GM12878 (cell line): ENCODE results near the gene ADH6. TPM values are rescaled to one million over a fixed set of nuclear protein-coding genes. Genes with fewer than 3 reads are reported as not detected.

Experiments used
- ATAC-seq: fragments of 200-7000 bp; cut with Tn5 transposase; 3 replicates; pipeline ENCODE4 v1.9.1; 2020; ENCODE audit warnings: mild to moderate bottlenecking, moderate library complexity
- BruUV-seq: library from RNA; stranded (reverse); fragments of 400-500 nt; replicated peaks from 2 replicates; lab custom pipeline; 2021; lab: Mats Ljungman, UMichigan
- CTCF ChIA-PET: fragments of 300-600 bp; sonication (Branson Sonifier 250); formaldehyde crosslinking; extraction: SDS; loops from one replicate; lab custom pipeline; 2021; ENCODE audit warnings: inconsistent platforms; lab: Yijun Ruan, JAX
- POLR2A ChIA-PET: fragments of 350-600 bp; formaldehyde crosslinking; extraction: SDS; loops from one replicate; lab custom pipeline; 2021; ENCODE audit warnings: inconsistent platforms; lab: Charles Lee
- RAD21 ChIA-PET: fragments of 300-600 bp; sonication (Branson Sonifier 250); formaldehyde crosslinking; loops from one replicate; lab custom pipeline; 2023; ENCODE audit warnings: antibody characterized with exemption; ENCODE audit not compliant: unreplicated experiment; lab: Charles Lee
- SMC1A ChIA-PET: fragments of 300-600 bp; sonication (Branson Sonifier 250); formaldehyde crosslinking; loops from one replicate; lab custom pipeline; 2023; ENCODE audit not compliant: unreplicated experiment, uncharacterized antibody; lab: Charles Lee
- DNase-seq: peaks from one replicate; pipeline ENCODE4 v3.0.0-alpha.2; 2011; ENCODE audit warnings: low read depth, low spot score
- FAIRE-seq: peaks from 3 replicates; lab custom pipeline; 2011; peaks lifted over from hg19 to GRCh38; lab: Jason Lieb, UNC
- H2AFZ ChIP-seq: 2 replicates; pipeline ENCODE4 v1.6.0; 2011; ENCODE audit warnings: low read depth, low read length, control low read depth; ENCODE audit not compliant: control insufficient read depth
- H3K27ac ChIP-seq: 2 replicates; pipeline ENCODE4 v1.5.1; 2011; ENCODE audit warnings: control low read depth; ENCODE audit not compliant: control insufficient read depth, insufficient read depth
- H3K27me3 ChIP-seq, 2 experiments: replicated peaks in 1 of 2; 2 replicates each; pipeline versions ENCODE4 v1.6.0 to v1.6.1; 2011; ENCODE audit warnings: low read length in 1 of 2; ENCODE audit not compliant: control insufficient read depth in 2 of 2, insufficient read depth in 2 of 2
- H3K36me3 ChIP-seq, 2 experiments: 2 replicates each; pipeline ENCODE4 v1.5.1; 2011; ENCODE audit warnings: low read length in 1 of 2; ENCODE audit not compliant: control insufficient read depth in 2 of 2, insufficient read depth in 2 of 2
- H3K4me1 ChIP-seq: 2 replicates; pipeline ENCODE4 v1.6.1; 2011; ENCODE audit warnings: mild to moderate bottlenecking, low read length, moderate library complexity, mixed read lengths; ENCODE audit not compliant: control insufficient read depth, insufficient read depth
- H3K4me2 ChIP-seq: 2 replicates; pipeline ENCODE4 v1.6.0; 2011; ENCODE audit warnings: control low read depth; ENCODE audit not compliant: control insufficient read depth, insufficient read depth
- H3K4me3 ChIP-seq: fragments of 200-600 bp; sonication (generic); 2 replicates; pipeline ENCODE4 v1.5.1; 2016
- H3K79me2 ChIP-seq: 2 replicates; pipeline ENCODE4 v1.6.0; 2011; ENCODE audit warnings: low read length; ENCODE audit not compliant: control insufficient read depth, insufficient read depth
- H3K9ac ChIP-seq: 2 replicates; pipeline ENCODE4 v1.8.0; 2011; ENCODE audit warnings: low read length, control low read depth, mixed read lengths; ENCODE audit not compliant: control insufficient read depth, insufficient read depth
- H3K9me3 ChIP-seq: replicated peaks from 3 replicates; pipeline ENCODE4 v1.5.1; 2011; ENCODE audit warnings: mild to moderate bottlenecking, low read length; ENCODE audit not compliant: control insufficient read depth, insufficient read depth
- H4K20me1 ChIP-seq: 2 replicates; pipeline ENCODE4 v1.6.0; 2011; ENCODE audit not compliant: control insufficient read depth, insufficient read depth
- CEBPB ChIP-seq, 2 experiments: fragments of 150-350 bp in 1 of 2; IDR thresholded peaks; 2 replicates each; pipeline ENCODE4 v1.6.1; 2012 to 2014; ENCODE audit warnings: low read depth in 2 of 2, low read length in 2 of 2, borderline replicate concordance in 1 of 2, inconsistent platforms in 1 of 2
- CHD2 ChIP-seq: IDR thresholded peaks from 2 replicates; pipeline ENCODE4 v1.6.1; 2011; ENCODE audit warnings: low read depth, low read length, improper control_type of control experiment, borderline replicate concordance
- EP300 ChIP-seq, 2 experiments: fragments of 150-350 bp in 1 of 2; IDR thresholded peaks; 2 replicates each; pipeline ENCODE4 v1.6.1; 2011 to 2012; ENCODE audit warnings: low read depth in 2 of 2, low read length in 2 of 2, borderline replicate concordance in 1 of 2, improper control_type of control experiment in 1 of 2, inconsistent platforms in 1 of 2; ENCODE audit not compliant: control insufficient read depth in 1 of 2
- ESRRA ChIP-seq: IDR thresholded peaks from 2 replicates; pipeline ENCODE4 v1.6.1; 2012; ENCODE audit warnings: mild to moderate bottlenecking, low read length, improper control_type of control experiment
- KAT2A ChIP-seq: conservative IDR thresholded peaks from 2 replicates; pipeline ENCODE4 v1.6.1; 2011; ENCODE audit warnings: low read depth, low read length; ENCODE audit not compliant: control insufficient read depth
- MAX ChIP-seq: IDR thresholded peaks from 2 replicates; pipeline ENCODE4 v1.6.1; 2012; ENCODE audit warnings: low read depth, low read length, improper control_type of control experiment
- MEF2A ChIP-seq: IDR thresholded peaks from 2 replicates; pipeline ENCODE4 v1.6.1; 2011; ENCODE audit warnings: low read depth, mild to moderate bottlenecking, low read length, moderate library complexity; ENCODE audit not compliant: insufficient read depth
- NBN ChIP-seq: fragments of 450-650 bp; IDR thresholded peaks from 2 replicates; pipeline ENCODE4 v1.6.1; 2016
- NFYB ChIP-seq: IDR thresholded peaks from 2 replicates; pipeline ENCODE4 v1.6.1; 2011; ENCODE audit warnings: low read depth, mild to moderate bottlenecking, low read length, improper control_type of control experiment, moderate library complexity; ENCODE audit not compliant: insufficient read depth
- PAX8 ChIP-seq: fragments of 450-650 bp; IDR thresholded peaks from 2 replicates; pipeline ENCODE4 v1.6.1; 2017; ENCODE audit warnings: mild to moderate bottlenecking, moderate library complexity
- PBX3 ChIP-seq: IDR thresholded peaks from 2 replicates; pipeline ENCODE4 v1.6.1; 2011; ENCODE audit warnings: mild to moderate bottlenecking, low read depth, low read length, moderate library complexity; ENCODE audit not compliant: insufficient replicate concordance
- WGBS: methylation state at CpG from one replicate; pipeline ENCODE4 v1.1.6; 2016; ENCODE audit warnings: low lambda C conversion rate; ENCODE audit not compliant: insufficient replicate concordance, insufficient coverage; ENCODE audit errors: missing lambda C conversion rate; 5-methylcytosine and 5-hydroxymethylcytosine counted together
- in situ Hi-C: fragments of 300-500 bp; cut with MboI; formaldehyde crosslinking; loops from 9 replicates; pipeline ENCODE4 v1.14.3; 2018; ENCODE audit warnings: mixed read lengths
- intact Hi-C: fragments of 100-400 bp; cut with micrococcal nuclease; formaldehyde crosslinking; loops from one replicate; pipeline ENCODE4 v1.14.2; 2022; ENCODE audit not compliant: unreplicated experiment
- polyA plus RNA-seq, 11 experiments: library from polyadenylated mRNA; depleted of rRNA in 4 of 11; unstranded in 6 of 11; stranded (reverse) in 5 of 11; fragments of >200 nt; fragmentation: Nextera tagmentation in 4 of 11; fragmentation: Illumina TruSeq in 1 of 11; extraction: Ambion mirVana in 4 of 11; extraction: Trizol in 1 of 11; gene quantifications; 1 replicate in 1 of 11; 2 replicates in 10 of 11; pipeline versions ENCODE4 v1.2.1 to v1.2.3, GENCODE V29; 2011 to 2016; ENCODE audit warnings: inconsistent platforms in 2 of 11, missing spikeins in 2 of 11, low read depth in 1 of 11
- total RNA-seq, 4 experiments: library from RNA; depleted of rRNA in 3 of 4; stranded (reverse); fragments of >200 nt in 3 of 4; fragmentation: Illumina TruSeq in 1 of 4; extraction: Trizol in 1 of 4; gene quantifications; 2 replicates each; pipeline versions ENCODE4 v1.2.1 to v1.2.3, GENCODE V29; 2013 to 2021
- TF ChIP-seq, protein P1 (sequence below): fragments of 450-650 bp; IDR thresholded peaks from 2 replicates; pipeline ENCODE4 v1.6.1; 2014; ENCODE audit warnings: mild to moderate bottlenecking
- TF ChIP-seq, protein P2 (sequence below): IDR thresholded peaks from 2 replicates; pipeline ENCODE4 v1.6.1; 2012; ENCODE audit warnings: mild to moderate bottlenecking, low read depth, low read length

ADH6 gene
- total and polyA plus RNA-seq, 10 of the 15 experiments (the other 5 are each of a cell fraction or from before 2014, with no cell fraction given), result 0.03 to 0.16 TPM; not detected in 8

DNA sequence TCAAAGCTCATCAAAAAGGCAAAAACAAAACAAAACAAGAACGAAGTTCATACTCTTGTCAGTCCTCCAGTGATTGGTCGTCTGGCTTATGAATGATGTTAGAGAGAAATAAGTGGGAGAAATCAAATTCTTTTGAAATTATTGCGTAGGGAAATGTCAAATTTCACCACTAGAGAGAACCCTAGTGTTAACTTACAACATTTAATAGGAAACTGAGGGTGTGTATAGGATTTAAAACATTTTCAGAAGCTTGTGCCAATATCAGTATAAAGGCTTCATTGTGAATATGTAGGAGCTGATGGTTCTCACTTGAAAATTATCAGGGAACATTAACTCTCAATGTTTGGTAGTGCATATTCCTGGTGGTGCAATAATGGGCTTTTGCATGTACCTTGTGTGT, 17.4 kb downstream of the ADH6 start:
- no peak for ATAC-seq
- RAD21 ChIA-PET, result interaction anchor here (0.6 kb wide), 1 partner anchor 365 kb away, joined by 3 read pairs; no protein-coding TSS in a partner anchor
- in situ Hi-C loops (no loop called here), intact Hi-C loops (no loop called here)
- SMC1A ChIA-PET, result no interaction called here
- no peak for TF ChIP-seq ESRRA
- TF ChIP-seq, protein P1, sequence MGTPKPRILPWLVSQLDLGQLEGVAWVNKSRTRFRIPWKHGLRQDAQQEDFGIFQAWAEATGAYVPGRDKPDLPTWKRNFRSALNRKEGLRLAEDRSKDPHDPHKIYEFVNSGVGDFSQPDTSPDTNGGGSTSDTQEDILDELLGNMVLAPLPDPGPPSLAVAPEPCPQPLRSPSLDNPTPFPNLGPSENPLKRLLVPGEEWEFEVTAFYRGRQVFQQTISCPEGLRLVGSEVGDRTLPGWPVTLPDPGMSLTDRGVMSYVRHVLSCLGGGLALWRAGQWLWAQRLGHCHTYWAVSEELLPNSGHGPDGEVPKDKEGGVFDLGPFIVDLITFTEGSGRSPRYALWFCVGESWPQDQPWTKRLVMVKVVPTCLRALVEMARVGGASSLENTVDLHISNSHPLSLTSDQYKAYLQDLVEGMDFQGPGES, result no peak
- TF ChIP-seq NFYB, result no peak
- no peak for TF ChIP-seq PBX3
- TF ChIP-seq MAX, result no peak
- no peak for TF ChIP-seq MEF2A
- no peak for TF ChIP-seq CHD2
- TF ChIP-seq, protein P2, sequence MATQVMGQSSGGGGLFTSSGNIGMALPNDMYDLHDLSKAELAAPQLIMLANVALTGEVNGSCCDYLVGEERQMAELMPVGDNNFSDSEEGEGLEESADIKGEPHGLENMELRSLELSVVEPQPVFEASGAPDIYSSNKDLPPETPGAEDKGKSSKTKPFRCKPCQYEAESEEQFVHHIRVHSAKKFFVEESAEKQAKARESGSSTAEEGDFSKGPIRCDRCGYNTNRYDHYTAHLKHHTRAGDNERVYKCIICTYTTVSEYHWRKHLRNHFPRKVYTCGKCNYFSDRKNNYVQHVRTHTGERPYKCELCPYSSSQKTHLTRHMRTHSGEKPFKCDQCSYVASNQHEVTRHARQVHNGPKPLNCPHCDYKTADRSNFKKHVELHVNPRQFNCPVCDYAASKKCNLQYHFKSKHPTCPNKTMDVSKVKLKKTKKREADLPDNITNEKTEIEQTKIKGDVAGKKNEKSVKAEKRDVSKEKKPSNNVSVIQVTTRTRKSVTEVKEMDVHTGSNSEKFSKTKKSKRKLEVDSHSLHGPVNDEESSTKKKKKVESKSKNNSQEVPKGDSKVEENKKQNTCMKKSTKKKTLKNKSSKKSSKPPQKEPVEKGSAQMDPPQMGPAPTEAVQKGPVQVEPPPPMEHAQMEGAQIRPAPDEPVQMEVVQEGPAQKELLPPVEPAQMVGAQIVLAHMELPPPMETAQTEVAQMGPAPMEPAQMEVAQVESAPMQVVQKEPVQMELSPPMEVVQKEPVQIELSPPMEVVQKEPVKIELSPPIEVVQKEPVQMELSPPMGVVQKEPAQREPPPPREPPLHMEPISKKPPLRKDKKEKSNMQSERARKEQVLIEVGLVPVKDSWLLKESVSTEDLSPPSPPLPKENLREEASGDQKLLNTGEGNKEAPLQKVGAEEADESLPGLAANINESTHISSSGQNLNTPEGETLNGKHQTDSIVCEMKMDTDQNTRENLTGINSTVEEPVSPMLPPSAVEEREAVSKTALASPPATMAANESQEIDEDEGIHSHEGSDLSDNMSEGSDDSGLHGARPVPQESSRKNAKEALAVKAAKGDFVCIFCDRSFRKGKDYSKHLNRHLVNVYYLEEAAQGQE, result no peak
- no peak for TF ChIP-seq KAT2A
- TF ChIP-seq EP300 (IDR thresholded peaks at IDR 0.05; ENCODE audit: borderline replicate concordance in 1 of 2, control insufficient read depth in 1 of 2, low read depth in 2 of 2, low read length in 2 of 2), result no peak
- no peak for TF ChIP-seq NBN
- no peak for TF ChIP-seq CEBPB (IDR thresholded peaks at IDR 0.05; ENCODE audit: borderline replicate concordance in 1 of 2, low read depth in 2 of 2, low read length in 2 of 2)
- no peak for TF ChIP-seq PAX8
- Histone ChIP-seq H3K27me3 (no peaks in the 10 kb centered on the region), H3K27ac (no peak overlapping the region), H3K9ac (no peak overlapping the region), H3K36me3 (no peaks in the 10 kb centered on the region), H3K79me2 (no peaks in the 10 kb centered on the region), H3K4me1 (no peaks in the 10 kb centered on the region), H3K4me3 (no peak overlapping the region), H2AFZ (no peak overlapping the region), H3K9me3 (no peaks in the 10 kb centered on the region), H3K4me2 (no peak overlapping the region), H4K20me1 (no peaks in the 10 kb centered on the region)
- WGBS, result 0% methylated on average over 3 of the region's 3 CpGs
- POLR2A ChIA-PET, result no interaction called here
- CTCF ChIA-PET, result interaction anchor here (1.4 kb wide), 1 partner anchor 202 kb away, joined by 4 read pairs; no protein-coding TSS in a partner anchor
- no peak for FAIRE-seq
- no TSS peak for BruUV-seq
- no peak for DNase-seq
